ENCODE measurements around the gene TNIK. TPM values are rescaled to one million over a fixed set of nuclear protein-coding genes. Genes with fewer than 3 reads are reported as not detected.

Gene TNIK
- total RNA-seq, 1 donor from 2014 or later, result 39.9 TPM

GRCh38 chr3:171187706-171188290 lies 272.4 kb downstream of the TNIK start:
- Mint-ChIP-seq H3K27ac (no peak overlapping the region), H3K9me3 (no peaks in the 10 kb centered on the region), H3K4me3 (ENCODE audit: low read depth) (no peak overlapping the region), H3K4me1 (ENCODE audit: low read depth) (peaks cover 70% of the 10 kb centered on the region), H3K27me3 (ENCODE audit: low read depth) (no peaks in the 10 kb centered on the region), H3K36me3 (ENCODE audit: low read depth) (peaks cover 66% of the 10 kb centered on the region)
- intact Hi-C loops (cut with micrococcal nuclease), result loop anchor here (10.0 kb wide), 1 partner anchor 223 kb away; no protein-coding TSS in a partner anchor
- DNase-seq (ENCODE audit: low spot score), result no peak

GRCh38 chr3:171186817-171187500 lies 273.2 kb downstream of the TNIK start:
- H3K4me3 Mint-ChIP-seq (ENCODE audit: low read depth), result no peak overlapping the region
- H3K9me3 Mint-ChIP-seq, result no peaks in the 10 kb centered on the region
- peaks cover 66% of the 10 kb centered on the region for H3K36me3 Mint-ChIP-seq (ENCODE audit: low read depth)
- intact Hi-C loops (cut with micrococcal nuclease), result loop anchor here (10.0 kb wide), 1 partner anchor 222 kb away; no protein-coding TSS in a partner anchor
- no peak for DNase-seq (ENCODE audit: low spot score)
- no peaks in the 10 kb centered on the region for H3K27me3 Mint-ChIP-seq (ENCODE audit: low read depth)
- H3K27ac Mint-ChIP-seq, result no peak overlapping the region
- H3K4me1 Mint-ChIP-seq (ENCODE audit: low read depth), result peaks cover 65% of the 10 kb centered on the region

- H3K27ac Mint-ChIP-seq, result no peak overlapping the region
- peaks cover 63% of the 10 kb centered on the region for H3K4me1 Mint-ChIP-seq (ENCODE audit: low read depth)
- DNase-seq (ENCODE audit: low spot score), result no peak
- no peak overlapping the region for H3K4me3 Mint-ChIP-seq (ENCODE audit: low read depth)
- H3K36me3 Mint-ChIP-seq (ENCODE audit: low read depth), result peaks cover 63% of the 10 kb centered on the region
- no peaks in the 10 kb centered on the region for H3K27me3 Mint-ChIP-seq (ENCODE audit: low read depth)
- no peaks in the 10 kb centered on the region for H3K9me3 Mint-ChIP-seq
- intact Hi-C loops (cut with micrococcal nuclease), result loop anchor here (10.0 kb wide), 1 partner anchor 222 kb away; no protein-coding TSS in a partner anchor
Measured at GRCh38 chr3:171186383-171186782, 273.8 kb downstream of the TNIK start.

- Mint-ChIP-seq H3K4me1 (ENCODE audit: low read depth) (peaks cover 63% of the 10 kb centered on the region), H3K27me3 (ENCODE audit: low read depth) (no peaks in the 10 kb centered on the region), H3K36me3 (ENCODE audit: low read depth) (peaks cover 64% of the 10 kb centered on the region), H3K27ac (no peak overlapping the region), H3K9me3 (no peaks in the 10 kb centered on the region), H3K4me3 (ENCODE audit: low read depth) (no peak overlapping the region)
- intact Hi-C loops (cut with micrococcal nuclease), result loop anchor here (2.0 to 10.0 kb wide), 2 partner anchors 19 to 221 kb away; no protein-coding TSS in a partner anchor
- no peak for DNase-seq (ENCODE audit: low spot score)
Measured at GRCh38 chr3:171185959-171186358, 274.2 kb downstream of the TNIK start.

- Mint-ChIP-seq H3K4me3 (ENCODE audit: low read depth) (no peak overlapping the region), H3K9me3 (no peaks in the 10 kb centered on the region), H3K27ac (peak overlapping the region; percentile 85), H3K36me3 (ENCODE audit: low read depth) (peaks cover 58% of the 10 kb centered on the region), H3K27me3 (ENCODE audit: low read depth) (no peaks in the 10 kb centered on the region), H3K4me1 (ENCODE audit: low read depth) (peaks cover 60% of the 10 kb centered on the region)
- intact Hi-C loops (cut with micrococcal nuclease), result loop anchor here (1.0 to 10.0 kb wide), 4 partner anchors 18 to 276 kb away; partner anchors contain the start of gene TNIK
- DNase-seq (ENCODE audit: low spot score), result no peak
Measured at GRCh38 chr3:171184372-171184771, 275.8 kb downstream of the TNIK start.

- no peak overlapping the region for H3K27ac Mint-ChIP-seq
- H3K9me3 Mint-ChIP-seq, result no peaks in the 10 kb centered on the region
- H3K27me3 Mint-ChIP-seq (ENCODE audit: low read depth), result no peaks in the 10 kb centered on the region
- no peak overlapping the region for H3K4me3 Mint-ChIP-seq (ENCODE audit: low read depth)
- intact Hi-C loops (cut with micrococcal nuclease), result loop anchor here (10.0 kb wide), 1 partner anchor 218 kb away; no protein-coding TSS in a partner anchor
- H3K4me1 Mint-ChIP-seq (ENCODE audit: low read depth), result peaks cover 58% of the 10 kb centered on the region
- peaks cover 58% of the 10 kb centered on the region for H3K36me3 Mint-ChIP-seq (ENCODE audit: low read depth)
- no peak for DNase-seq (ENCODE audit: low spot score)
Measured at GRCh38 chr3:171183042-171183441, 277.2 kb downstream of the TNIK start.

- no peak overlapping the region for H3K4me3 Mint-ChIP-seq (ENCODE audit: low read depth)
- no peak for DNase-seq (ENCODE audit: low spot score)
- H3K9me3 Mint-ChIP-seq, result no peaks in the 10 kb centered on the region
- no peaks in the 10 kb centered on the region for H3K27me3 Mint-ChIP-seq (ENCODE audit: low read depth)
- no peak overlapping the region for H3K27ac Mint-ChIP-seq
- intact Hi-C loops (cut with micrococcal nuclease), result loop anchor here (10.0 kb wide), 1 partner anchor 217 kb away; no protein-coding TSS in a partner anchor
- peaks cover 58% of the 10 kb centered on the region for H3K36me3 Mint-ChIP-seq (ENCODE audit: low read depth)
- peaks cover 57% of the 10 kb centered on the region for H3K4me1 Mint-ChIP-seq (ENCODE audit: low read depth)
Measured at GRCh38 chr3:171181907-171182690, 278.1 kb downstream of the TNIK start.

GRCh38 chr3:171178714-171179113 lies 281.5 kb downstream of the TNIK start:
- H3K27ac Mint-ChIP-seq, result peak overlapping the region; percentile 67
- DNase-seq (ENCODE audit: low spot score), result no peak
- H3K4me3 Mint-ChIP-seq (ENCODE audit: low read depth), result no peak overlapping the region
- no peaks in the 10 kb centered on the region for H3K9me3 Mint-ChIP-seq
- intact Hi-C loops (cut with micrococcal nuclease), result no loop called here
- peaks cover 75% of the 10 kb centered on the region for H3K36me3 Mint-ChIP-seq (ENCODE audit: low read depth)
- H3K4me1 Mint-ChIP-seq (ENCODE audit: low read depth), result peaks cover 37% of the 10 kb centered on the region
- H3K27me3 Mint-ChIP-seq (ENCODE audit: low read depth), result no peaks in the 10 kb centered on the region

GRCh38 chr3:171177553-171177952 lies 282.7 kb downstream of the TNIK start:
- intact Hi-C loops (cut with micrococcal nuclease), result no loop called here
- Mint-ChIP-seq H3K36me3 (ENCODE audit: low read depth) (peaks cover 74% of the 10 kb centered on the region), H3K9me3 (no peaks in the 10 kb centered on the region), H3K27me3 (ENCODE audit: low read depth) (no peaks in the 10 kb centered on the region), H3K27ac (no peak overlapping the region), H3K4me1 (ENCODE audit: low read depth) (peaks cover 29% of the 10 kb centered on the region), H3K4me3 (ENCODE audit: low read depth) (no peak overlapping the region)
- DNase-seq (ENCODE audit: low spot score), result no peak

- Mint-ChIP-seq H3K27me3 (ENCODE audit: low read depth) (no peaks in the 10 kb centered on the region), H3K27ac (no peak overlapping the region), H3K4me1 (ENCODE audit: low read depth) (peaks cover 27% of the 10 kb centered on the region), H3K36me3 (ENCODE audit: low read depth) (peaks cover 73% of the 10 kb centered on the region), H3K4me3 (ENCODE audit: low read depth) (no peak overlapping the region), H3K9me3 (no peaks in the 10 kb centered on the region)
- intact Hi-C loops (cut with micrococcal nuclease), result no loop called here
- DNase-seq (ENCODE audit: low spot score), result no peak
Measured at GRCh38 chr3:171177056-171177455, 283.1 kb downstream of the TNIK start.

- Mint-ChIP-seq H3K4me1 (ENCODE audit: low read depth) (peaks cover 27% of the 10 kb centered on the region), H3K27me3 (ENCODE audit: low read depth) (no peaks in the 10 kb centered on the region), H3K27ac (no peak overlapping the region), H3K4me3 (ENCODE audit: low read depth) (no peak overlapping the region), H3K36me3 (ENCODE audit: low read depth) (peaks cover 75% of the 10 kb centered on the region), H3K9me3 (no peaks in the 10 kb centered on the region)
- intact Hi-C loops (cut with micrococcal nuclease), result no loop called here
- no peak for DNase-seq (ENCODE audit: low spot score)
Measured at GRCh38 chr3:171176244-171176933, 283.8 kb downstream of the TNIK start.

GRCh38 chr3:171175741-171176234 lies 284.4 kb downstream of the TNIK start:
- no peak overlapping the region for H3K4me3 Mint-ChIP-seq (ENCODE audit: low read depth)
- H3K9me3 Mint-ChIP-seq, result no peaks in the 10 kb centered on the region
- no peak overlapping the region for H3K27ac Mint-ChIP-seq
- no peak for DNase-seq (ENCODE audit: low spot score)
- H3K36me3 Mint-ChIP-seq (ENCODE audit: low read depth), result peaks cover 73% of the 10 kb centered on the region
- intact Hi-C loops (cut with micrococcal nuclease), result no loop called here
- peaks cover 26% of the 10 kb centered on the region for H3K4me1 Mint-ChIP-seq (ENCODE audit: low read depth)
- no peaks in the 10 kb centered on the region for H3K27me3 Mint-ChIP-seq (ENCODE audit: low read depth)
